ENCODE results near the gene ST8SIA1. TPM values are rescaled to one million over a fixed set of nuclear protein-coding genes. Genes with fewer than 3 reads are reported as not detected.

Gene ST8SIA1
- polyA plus RNA-seq, 6 donors from 2014 or later, result not detected

- H3K27ac Mint-ChIP-seq, result no peak overlapping the region
- no peak overlapping the region for H3K4me3 Mint-ChIP-seq
- no peak for DNase-seq
- H3K4me1 Mint-ChIP-seq, result no peaks in the 10 kb centered on the region
- peaks cover 6 to 9% (median 8%) of the 10 kb centered on the region in 3 donors for H3K27me3 Mint-ChIP-seq
- no peaks in the 10 kb centered on the region for H3K36me3 Mint-ChIP-seq
- no peak for ATAC-seq (ENCODE audit: low read depth in 2 of 2)
- H3K9me3 Mint-ChIP-seq, result peaks cover 0 to 4% (median 0%) of the 10 kb centered on the region in 7 donors
Observed at GRCh38 chr12:22353615-22354325, 19.3 kb upstream of the ST8SIA1 start.

- peaks cover 0 to 9% (median 5%) of the 10 kb centered on the region in 3 donors for H3K27me3 Mint-ChIP-seq
- peaks cover 0 to 11% (median 5%) of the 10 kb centered on the region in 7 donors for H3K9me3 Mint-ChIP-seq
- ATAC-seq (ENCODE audit: low read depth in 2 of 2), result no peak
- H3K36me3 Mint-ChIP-seq, result no peaks in the 10 kb centered on the region
- no peak overlapping the region for H3K4me3 Mint-ChIP-seq
- H3K27ac Mint-ChIP-seq, result no peak overlapping the region
- DNase-seq, result no peak
- H3K4me1 Mint-ChIP-seq, result no peaks in the 10 kb centered on the region
Observed at GRCh38 chr12:22350886-22351285, 16.4 kb upstream of the ST8SIA1 start.

GRCh38 chr12:22348208-22348607 lies 13.7 kb upstream of the ST8SIA1 start:
- no peak overlapping the region for H3K4me3 Mint-ChIP-seq
- ATAC-seq (ENCODE audit: low read depth in 2 of 2), result no peak
- H3K27ac Mint-ChIP-seq, result peak overlapping the region in 1 of 6 donors; percentile 54
- peaks cover 0 to 5% (median 4%) of the 10 kb centered on the region in 3 donors for H3K27me3 Mint-ChIP-seq
- no peak for DNase-seq
- no peaks in the 10 kb centered on the region for H3K4me1 Mint-ChIP-seq
- no peaks in the 10 kb centered on the region for H3K36me3 Mint-ChIP-seq
- H3K9me3 Mint-ChIP-seq, result peaks cover 0 to 17% (median 5%) of the 10 kb centered on the region in 7 donors

GRCh38 chr12:22340143-22340542 lies 5.6 kb upstream of the ST8SIA1 start:
- peak overlapping the region in 1 of 8 donors; percentile 24 for H3K4me3 Mint-ChIP-seq
- peaks cover 0 to 8% of the 10 kb centered on the region in 2 donors for H3K36me3 Mint-ChIP-seq
- H3K9me3 Mint-ChIP-seq, result peaks cover 5 to 31% (median 12%) of the 10 kb centered on the region in 7 donors
- peaks cover 30 to 77% (median 65%) of the 10 kb centered on the region in 3 donors for H3K27me3 Mint-ChIP-seq
- ATAC-seq (ENCODE audit: low read depth in 2 of 2), result no peak
- peak overlapping the region in 1 of 6 donors; percentile 32 for H3K27ac Mint-ChIP-seq
- DNase-seq, result no peak
- H3K4me1 Mint-ChIP-seq, result peaks cover 3 to 10% (median 8%) of the 10 kb centered on the region in 3 donors

- peaks cover 8 to 14% (median 11%) of the 10 kb centered on the region in 3 donors for H3K4me1 Mint-ChIP-seq
- peaks cover 30 to 81% (median 69%) of the 10 kb centered on the region in 3 donors for H3K27me3 Mint-ChIP-seq
- ATAC-seq (ENCODE audit: low read depth in 2 of 2) (no peak), DNase-seq (no peak)
- peak overlapping the region in 1 of 8 donors; percentile 24 for H3K4me3 Mint-ChIP-seq
- peak overlapping the region in 1 of 6 donors; percentile 79 for H3K27ac Mint-ChIP-seq
- H3K9me3 Mint-ChIP-seq, result peaks cover 5 to 31% (median 12%) of the 10 kb centered on the region in 7 donors
- H3K36me3 Mint-ChIP-seq, result peaks cover 0 to 8% of the 10 kb centered on the region in 2 donors
Observed at GRCh38 chr12:22339691-22340090, 5.2 kb upstream of the ST8SIA1 start.

GRCh38 chr12:22335794-22336166 lies 1.3 kb upstream of the ST8SIA1 start:
- Mint-ChIP-seq H3K27me3 (peaks cover 50 to 87% (median 80%) of the 10 kb centered on the region in 3 donors), H3K9me3 (peaks cover 0 to 5% (median 0%) of the 10 kb centered on the region in 7 donors), H3K4me3 (peak overlapping the region in 7 of 8 donors; percentile 82 to 92 (median 90)), H3K27ac (no peak overlapping the region), H3K36me3 (peaks cover 0 to 6% of the 10 kb centered on the region in 2 donors), H3K4me1 (peaks cover 13 to 22% (median 18%) of the 10 kb centered on the region in 3 donors)
- DNase-seq (no peak), ATAC-seq (ENCODE audit: low read depth in 2 of 2) (no peak)

- H3K4me1 Mint-ChIP-seq, result peaks cover 13 to 18% (median 17%) of the 10 kb centered on the region in 3 donors
- H3K27me3 Mint-ChIP-seq, result peaks cover 55 to 88% (median 75%) of the 10 kb centered on the region in 3 donors
- DNase-seq (no peak), ATAC-seq (ENCODE audit: low read depth in 2 of 2) (no peak)
- peak overlapping the region in 1 of 6 donors; percentile 44 for H3K27ac Mint-ChIP-seq
- peak overlapping the region; percentile 54 to 82 (median 62) for H3K4me3 Mint-ChIP-seq
- peaks cover 0 to 6% of the 10 kb centered on the region in 2 donors for H3K36me3 Mint-ChIP-seq
- H3K9me3 Mint-ChIP-seq, result no peaks in the 10 kb centered on the region
Observed at GRCh38 chr12:22333713-22334409, 646 bp downstream of the ST8SIA1 start.

- Mint-ChIP-seq H3K36me3 (peaks cover 0 to 6% of the 10 kb centered on the region in 2 donors), H3K4me3 (peak overlapping the region; percentile 54 to 82 (median 62)), H3K27me3 (peaks cover 58 to 82% (median 69%) of the 10 kb centered on the region in 3 donors), H3K9me3 (no peaks in the 10 kb centered on the region), H3K4me1 (peaks cover 13 to 18% (median 17%) of the 10 kb centered on the region in 3 donors), H3K27ac (no peak overlapping the region)
- DNase-seq, result no peak
- no peak for ATAC-seq (ENCODE audit: low read depth in 2 of 2)
Observed at GRCh38 chr12:22333186-22333712, 1.3 kb downstream of the ST8SIA1 start.

- Mint-ChIP-seq H3K27ac (no peak overlapping the region), H3K36me3 (peaks cover 0 to 6% of the 10 kb centered on the region in 2 donors), H3K9me3 (no peaks in the 10 kb centered on the region), H3K27me3 (peaks cover 52 to 77% (median 65%) of the 10 kb centered on the region in 3 donors), H3K4me1 (peaks cover 13 to 18% (median 17%) of the 10 kb centered on the region in 3 donors), H3K4me3 (peak overlapping the region in 3 of 8 donors; percentile 25 to 65 (median 57))
- ATAC-seq (ENCODE audit: low read depth in 2 of 2) (no peak), DNase-seq (no peak)
Observed at GRCh38 chr12:22332202-22332601, 2.3 kb downstream of the ST8SIA1 start.

- no peak for ATAC-seq (ENCODE audit: low read depth in 2 of 2)
- Mint-ChIP-seq H3K36me3 (peaks cover 0 to 6% of the 10 kb centered on the region in 2 donors), H3K9me3 (no peaks in the 10 kb centered on the region), H3K4me3 (no peak overlapping the region), H3K4me1 (peaks cover 5 to 8% (median 7%) of the 10 kb centered on the region in 3 donors), H3K27ac (no peak overlapping the region), H3K27me3 (peaks cover 31 to 54% (median 44%) of the 10 kb centered on the region in 3 donors)
- DNase-seq, result no peak
Observed at GRCh38 chr12:22329621-22330020, 4.9 kb downstream of the ST8SIA1 start.

GRCh38 chr12:22325218-22325617 lies 9.3 kb downstream of the ST8SIA1 start:
- DNase-seq (no peak), ATAC-seq (ENCODE audit: low read depth in 2 of 2) (no peak)
- Mint-ChIP-seq H3K4me3 (no peak overlapping the region), H3K9me3 (peaks cover 0 to 2% (median 0%) of the 10 kb centered on the region in 7 donors), H3K27me3 (peaks cover 22 to 40% (median 37%) of the 10 kb centered on the region in 3 donors), H3K4me1 (no peaks in the 10 kb centered on the region), H3K27ac (no peak overlapping the region), H3K36me3 (no peaks in the 10 kb centered on the region)

GRCh38 chr12:22322091-22322490 lies 12.4 kb downstream of the ST8SIA1 start:
- Mint-ChIP-seq H3K9me3 (peaks cover 0 to 2% (median 0%) of the 10 kb centered on the region in 7 donors), H3K36me3 (no peaks in the 10 kb centered on the region), H3K4me1 (no peaks in the 10 kb centered on the region), H3K27ac (no peak overlapping the region), H3K27me3 (peaks cover 19 to 33% (median 32%) of the 10 kb centered on the region in 3 donors), H3K4me3 (no peak overlapping the region)
- ATAC-seq (ENCODE audit: low read depth in 2 of 2) (no peak), DNase-seq (no peak)

GRCh38 chr12:22321638-22322037 lies 12.9 kb downstream of the ST8SIA1 start:
- Mint-ChIP-seq H3K9me3 (peaks cover 0 to 2% (median 0%) of the 10 kb centered on the region in 7 donors), H3K27me3 (peaks cover 21 to 31% (median 29%) of the 10 kb centered on the region in 3 donors), H3K36me3 (no peaks in the 10 kb centered on the region), H3K27ac (no peak overlapping the region), H3K4me1 (no peaks in the 10 kb centered on the region), H3K4me3 (no peak overlapping the region)
- ATAC-seq (ENCODE audit: low read depth in 2 of 2) (no peak), DNase-seq (no peak)

Data from naive B cell (primary cell).